Activated CD4-positive, alpha-beta T cell treated with anti-CD3 and anti-CD28 coated beads, Interleukin-2, Interleukin-4, amounts not matched to agents 100 ng/mL and 50 ng/mL, durations not matched to agents 16 hours and 8 hours (primary cell): ENCODE results near the gene OXGR1.
"Not testable (repeated sequence)": the region's sequence is repeated elsewhere in the genome, so short reads cannot be mapped to it uniquely, and the experiment has no call there.

ENCODE experiments used
- DNase-seq: peaks from one replicate; pipeline ENCODE4 v3.0.0-alpha.2; 2020; ENCODE audit warnings: low spot score

OXGR1 gene

GRCh38 chr13:97005625-97006262 lies 11.5 kb upstream of the OXGR1 start:
- no peak for DNase-seq

- no peak for DNase-seq
Observed at GRCh38 chr13:97004886-97005285, 10.6 kb upstream of the OXGR1 start.

- no peak for DNase-seq
Observed at GRCh38 chr13:97004096-97004876, 10.0 kb upstream of the OXGR1 start.

GRCh38 chr13:97003071-97003470 lies 8.8 kb upstream of the OXGR1 start:
- DNase-seq, result no peak

GRCh38 chr13:97002581-97002980 lies 8.3 kb upstream of the OXGR1 start:
- no peak for DNase-seq

- DNase-seq, result no peak
Observed at GRCh38 chr13:97001636-97002035, 7.4 kb upstream of the OXGR1 start.

GRCh38 chr13:97000295-97000925 lies 6.1 kb upstream of the OXGR1 start:
- DNase-seq, result no peak

GRCh38 chr13:96999091-96999490 lies 4.8 kb upstream of the OXGR1 start:
- no peak for DNase-seq

- DNase-seq, result no peak
Observed at GRCh38 chr13:96998051-96998450, 3.8 kb upstream of the OXGR1 start.

GRCh38 chr13:96996886-96997285 lies 2.6 kb upstream of the OXGR1 start:
- no peak for DNase-seq

- DNase-seq, result no peak
Observed at GRCh38 chr13:96996107-96996506, 1.8 kb upstream of the OXGR1 start.

GRCh38 chr13:96994858-96995243 lies 575 bp upstream of the OXGR1 start:
- no peak for DNase-seq

- no peak for DNase-seq
Observed at GRCh38 chr13:96993634-96994016, 651 bp downstream of the OXGR1 start.

- no peak for DNase-seq
Observed at GRCh38 chr13:96992633-96993032, 1.6 kb downstream of the OXGR1 start.

GRCh38 chr13:96991072-96991471 lies 3.2 kb downstream of the OXGR1 start:
- DNase-seq, result no peak

- no peak for DNase-seq
Observed at GRCh38 chr13:96988441-96988840, 5.8 kb downstream of the OXGR1 start.

- no peak for DNase-seq
Observed at GRCh38 chr13:96984051-96984508, 10.2 kb downstream of the OXGR1 start.

- no peak for DNase-seq
Observed at GRCh38 chr13:96982672-96983071, 11.6 kb downstream of the OXGR1 start.

- not testable (repeated sequence) for DNase-seq
Observed at GRCh38 chr13:96979861-96980260, 14.4 kb downstream of the OXGR1 start.

GRCh38 chr13:96968027-96968426 lies 26.2 kb downstream of the OXGR1 start:
- DNase-seq, result no peak

- DNase-seq, result no peak
Observed at GRCh38 chr13:96967248-96967745, 27.0 kb downstream of the OXGR1 start.

GRCh38 chr13:96966415-96967102 lies 27.7 kb downstream of the OXGR1 start:
- DNase-seq, result no peak
